Activated CD4-positive, alpha-beta memory T cell treated with anti-CD3 and anti-CD28 coated beads for 36 hours (primary cell): ENCODE data around the gene LPAR2. TPM values are rescaled to one million over a fixed set of nuclear protein-coding genes. Genes with fewer than 3 reads are reported as not detected.

Source experiments
- CTCF ChIA-PET: fragments of 350-600 bp; sonication (Branson Sonifier 250); formaldehyde crosslinking; loops from one replicate; lab custom pipeline; 2021; ENCODE audit warnings: antibody characterized with exemption, inconsistent platforms; lab: Charles Lee
- POLR2A ChIA-PET: fragments of 350-600 bp; sonication (Branson Sonifier 250); formaldehyde crosslinking; loops from one replicate; lab custom pipeline; 2021; ENCODE audit warnings: antibody characterized with exemption; lab: Charles Lee
- DNase-seq: peaks from one replicate; pipeline ENCODE4 v3.0.0-alpha.2; 2020
- H3K27ac Mint-ChIP-seq: one replicate; pipeline ENCODE4 v1.8.0; 2021; ENCODE audit warnings: mixed read lengths
- H3K27me3 Mint-ChIP-seq: one replicate; pipeline ENCODE4 v1.8.0; 2021; ENCODE audit warnings: mixed read lengths
- H3K36me3 Mint-ChIP-seq: one replicate; pipeline ENCODE4 v1.8.0; 2021; ENCODE audit warnings: mixed read lengths
- H3K4me1 Mint-ChIP-seq: one replicate; pipeline ENCODE4 v1.8.0; 2021; ENCODE audit warnings: low read depth, mixed read lengths
- H3K4me3 Mint-ChIP-seq: one replicate; pipeline ENCODE4 v1.8.0; 2021; ENCODE audit warnings: mild to moderate bottlenecking, mixed read lengths
- H3K9me3 Mint-ChIP-seq: one replicate; pipeline ENCODE4 v1.8.0; 2021; ENCODE audit warnings: mixed read lengths
- intact Hi-C: fragments of 100-400 bp; cut with micrococcal nuclease; formaldehyde crosslinking; loops from one replicate; pipeline ENCODE4 v1.15.1; 2023
- total RNA-seq, 2 experiments: library from RNA; stranded (reverse); gene quantifications; one replicate each; pipeline ENCODE4 v1.2.3, GENCODE V29; 2021

The LPAR2 gene
- total RNA-seq, 2 experiments from 2014 or later = 32.5 to 33.1 TPM

- POLR2A ChIA-PET = interaction anchor here (0.8 kb wide), 1 partner anchor 68 kb away, joined by 3 read pairs; no protein-coding TSS in a partner anchor
- intact Hi-C loops = no loop called here
- H3K4me3 Mint-ChIP-seq = no peak overlapping the region
- CTCF ChIA-PET = interaction anchor here (0.6 to 1.6 kb wide), 3 partner anchors 41 to 421 kb away, joined by 3 to 4 read pairs (median 3); no protein-coding TSS in a partner anchor
- H3K36me3 Mint-ChIP-seq = peaks cover 45% of the 10 kb centered on the region
- no peaks in the 10 kb centered on the region for H3K9me3 Mint-ChIP-seq
- H3K27me3 Mint-ChIP-seq = no peaks in the 10 kb centered on the region
- peak overlapping the region; percentile 100 for H3K27ac Mint-ChIP-seq
- DNase-seq = peak; percentile 70
- peaks cover 85% of the 10 kb centered on the region for H3K4me1 Mint-ChIP-seq
These were observed 33.6 kb downstream of the LPAR2 start for GRCh38 chr19:19594381-19594780.

- no peaks in the 10 kb centered on the region for H3K9me3 Mint-ChIP-seq
- DNase-seq = no peak
- H3K27me3 Mint-ChIP-seq = no peaks in the 10 kb centered on the region
- peak overlapping the region; percentile 100 for H3K27ac Mint-ChIP-seq
- peaks cover 56% of the 10 kb centered on the region for H3K36me3 Mint-ChIP-seq
- intact Hi-C loops = no loop called here
- ChIA-PET POLR2A (interaction anchor here (1.2 kb wide), 1 partner anchor 273 kb away, joined by 3 read pairs; the partner anchor contains the start of gene ZNF253), CTCF (no interaction called here)
- H3K4me1 Mint-ChIP-seq = peaks cover 84% of the 10 kb centered on the region
- H3K4me3 Mint-ChIP-seq = no peak overlapping the region
These were observed 35.3 kb downstream of the LPAR2 start for GRCh38 chr19:19592690-19593089.

- ChIA-PET POLR2A (interaction anchor here (0.6 to 2.5 kb wide), 10 partner anchors 9 to 274 kb away, joined by 3 to 14 read pairs (median 4); partner anchors contain the start of genes PBX4, ZNF253 and ZNF506), CTCF (interaction anchor here (0.7 to 6.6 kb wide), 4 partner anchors 38 to 71 kb away, joined by 3 to 51 read pairs (median 3); partner anchors contain the start of gene GMIP)
- peak; percentile 89 for DNase-seq
- peak overlapping the region; percentile 100 for H3K27ac Mint-ChIP-seq
- H3K4me3 Mint-ChIP-seq = peak overlapping the region; percentile 60
- peaks cover 72% of the 10 kb centered on the region for H3K4me1 Mint-ChIP-seq
- H3K27me3 Mint-ChIP-seq = no peaks in the 10 kb centered on the region
- H3K36me3 Mint-ChIP-seq = peaks cover 48% of the 10 kb centered on the region
- H3K9me3 Mint-ChIP-seq = no peaks in the 10 kb centered on the region
- intact Hi-C loops = loop anchor here (1.0 to 2.0 kb wide), 4 partner anchors 8 to 52 kb away; partner anchors contain the start of genes GMIP and PBX4
These were observed 36.7 kb downstream of the LPAR2 start for GRCh38 chr19:19591133-19591825.

- intact Hi-C loops = no loop called here
- Mint-ChIP-seq H3K4me1 (peaks cover 54% of the 10 kb centered on the region), H3K27ac (peak overlapping the region; percentile 100), H3K36me3 (peaks cover 41% of the 10 kb centered on the region), H3K4me3 (no peak overlapping the region), H3K27me3 (no peaks in the 10 kb centered on the region), H3K9me3 (no peaks in the 10 kb centered on the region)
- no peak for DNase-seq
- CTCF ChIA-PET = interaction anchor here (6.6 kb wide), 1 partner anchor 35 kb away, joined by 51 read pairs; no protein-coding TSS in a partner anchor
- POLR2A ChIA-PET = interaction anchor here (1.3 kb wide), 1 partner anchor 10 kb away, joined by 3 read pairs; no protein-coding TSS in a partner anchor
These were observed 39.5 kb downstream of the LPAR2 start for GRCh38 chr19:19588546-19588945.

- H3K4me3 Mint-ChIP-seq = no peak overlapping the region
- peaks cover 39% of the 10 kb centered on the region for H3K36me3 Mint-ChIP-seq
- peaks cover 46% of the 10 kb centered on the region for H3K4me1 Mint-ChIP-seq
- CTCF ChIA-PET = interaction anchor here (6.6 kb wide), 1 partner anchor 34 kb away, joined by 51 read pairs; no protein-coding TSS in a partner anchor
- H3K9me3 Mint-ChIP-seq = no peaks in the 10 kb centered on the region
- peak overlapping the region; percentile 100 for H3K27ac Mint-ChIP-seq
- POLR2A ChIA-PET = interaction anchor here (1.0 to 1.3 kb wide), 2 partner anchors 11 to 17 kb away, joined by 3 read pairs; no protein-coding TSS in a partner anchor
- H3K27me3 Mint-ChIP-seq = no peaks in the 10 kb centered on the region
- no peak for DNase-seq
- intact Hi-C loops = no loop called here
These were observed 40.2 kb downstream of the LPAR2 start for GRCh38 chr19:19587771-19588170.

GRCh38 chr19:19584356-19584755 lies 43.7 kb downstream of the LPAR2 start:
- intact Hi-C loops = no loop called here
- CTCF ChIA-PET = interaction anchor here (1.0 kb wide), 1 partner anchor 60 kb away, joined by 3 read pairs; no protein-coding TSS in a partner anchor
- Mint-ChIP-seq H3K4me3 (no peak overlapping the region), H3K27me3 (no peaks in the 10 kb centered on the region), H3K27ac (no peak overlapping the region), H3K9me3 (no peaks in the 10 kb centered on the region), H3K4me1 (peaks cover 22% of the 10 kb centered on the region), H3K36me3 (peaks cover 21% of the 10 kb centered on the region)
- no peak for DNase-seq
- POLR2A ChIA-PET = no interaction called here

- H3K36me3 Mint-ChIP-seq = peaks cover 9% of the 10 kb centered on the region
- POLR2A ChIA-PET = no interaction called here
- CTCF ChIA-PET = interaction anchor here (0.5 to 6.5 kb wide), 3 partner anchors 28 to 80 kb away, joined by 3 to 34 read pairs (median 4); no protein-coding TSS in a partner anchor
- intact Hi-C loops = no loop called here
- peaks cover 8% of the 10 kb centered on the region for H3K4me1 Mint-ChIP-seq
- no peak for DNase-seq
- H3K4me3 Mint-ChIP-seq = no peak overlapping the region
- H3K9me3 Mint-ChIP-seq = no peaks in the 10 kb centered on the region
- no peaks in the 10 kb centered on the region for H3K27me3 Mint-ChIP-seq
- no peak overlapping the region for H3K27ac Mint-ChIP-seq
These were observed 45.5 kb downstream of the LPAR2 start for GRCh38 chr19:19582471-19582870.

- peaks cover 9% of the 10 kb centered on the region for H3K36me3 Mint-ChIP-seq
- H3K27me3 Mint-ChIP-seq = no peaks in the 10 kb centered on the region
- no peak overlapping the region for H3K4me3 Mint-ChIP-seq
- no peaks in the 10 kb centered on the region for H3K9me3 Mint-ChIP-seq
- H3K4me1 Mint-ChIP-seq = peaks cover 8% of the 10 kb centered on the region
- H3K27ac Mint-ChIP-seq = no peak overlapping the region
- DNase-seq = no peak
- ChIA-PET CTCF (interaction anchor here (6.5 kb wide), 1 partner anchor 27 kb away, joined by 34 read pairs; no protein-coding TSS in a partner anchor), POLR2A (no interaction called here)
- intact Hi-C loops = no loop called here
These were observed 46.6 kb downstream of the LPAR2 start for GRCh38 chr19:19581391-19581790.

GRCh38 chr19:19580418-19580817 lies 47.6 kb downstream of the LPAR2 start:
- intact Hi-C loops = no loop called here
- ChIA-PET POLR2A (interaction anchor here (0.7 kb wide), 1 partner anchor 28 kb away, joined by 3 read pairs; no protein-coding TSS in a partner anchor), CTCF (interaction anchor here (6.5 kb wide), 1 partner anchor 26 kb away, joined by 34 read pairs; no protein-coding TSS in a partner anchor)
- Mint-ChIP-seq H3K9me3 (no peaks in the 10 kb centered on the region), H3K4me3 (no peak overlapping the region), H3K27ac (no peak overlapping the region), H3K4me1 (peaks cover 8% of the 10 kb centered on the region), H3K27me3 (no peaks in the 10 kb centered on the region), H3K36me3 (peaks cover 5% of the 10 kb centered on the region)
- no peak for DNase-seq

GRCh38 chr19:19579533-19580361 lies 48.3 kb downstream of the LPAR2 start:
- peaks cover 4% of the 10 kb centered on the region for H3K36me3 Mint-ChIP-seq
- DNase-seq = no peak
- intact Hi-C loops = no loop called here
- no peaks in the 10 kb centered on the region for H3K9me3 Mint-ChIP-seq
- CTCF ChIA-PET = interaction anchor here (1.4 to 6.5 kb wide), 2 partner anchors 10 to 26 kb away, joined by 3 to 34 read pairs; no protein-coding TSS in a partner anchor
- no peak overlapping the region for H3K27ac Mint-ChIP-seq
- no peak overlapping the region for H3K4me3 Mint-ChIP-seq
- H3K4me1 Mint-ChIP-seq = peaks cover 8% of the 10 kb centered on the region
- POLR2A ChIA-PET = interaction anchor here (0.7 kb wide), 1 partner anchor 28 kb away, joined by 3 read pairs; no protein-coding TSS in a partner anchor
- no peaks in the 10 kb centered on the region for H3K27me3 Mint-ChIP-seq

GRCh38 chr19:19578252-19578651 lies 49.8 kb downstream of the LPAR2 start:
- POLR2A ChIA-PET = no interaction called here
- DNase-seq = no peak
- no peaks in the 10 kb centered on the region for H3K27me3 Mint-ChIP-seq
- H3K4me3 Mint-ChIP-seq = no peak overlapping the region
- CTCF ChIA-PET = interaction anchor here (0.6 to 6.5 kb wide), 4 partner anchors 12 to 655 kb away, joined by 3 to 34 read pairs (median 3); no protein-coding TSS in a partner anchor
- intact Hi-C loops = no loop called here
- H3K4me1 Mint-ChIP-seq = peaks cover 8% of the 10 kb centered on the region
- H3K27ac Mint-ChIP-seq = no peak overlapping the region
- H3K36me3 Mint-ChIP-seq = peaks cover 2% of the 10 kb centered on the region
- H3K9me3 Mint-ChIP-seq = no peaks in the 10 kb centered on the region
